ENCODE results near the gene HNRNPAB. TPM values are rescaled to one million over a fixed set of nuclear protein-coding genes. Genes with fewer than 3 reads are reported as not detected.

HNRNPAB gene
- total and polyA plus RNA-seq, 9 donors: 29.8 to 125 (median 100) TPM

DNA sequence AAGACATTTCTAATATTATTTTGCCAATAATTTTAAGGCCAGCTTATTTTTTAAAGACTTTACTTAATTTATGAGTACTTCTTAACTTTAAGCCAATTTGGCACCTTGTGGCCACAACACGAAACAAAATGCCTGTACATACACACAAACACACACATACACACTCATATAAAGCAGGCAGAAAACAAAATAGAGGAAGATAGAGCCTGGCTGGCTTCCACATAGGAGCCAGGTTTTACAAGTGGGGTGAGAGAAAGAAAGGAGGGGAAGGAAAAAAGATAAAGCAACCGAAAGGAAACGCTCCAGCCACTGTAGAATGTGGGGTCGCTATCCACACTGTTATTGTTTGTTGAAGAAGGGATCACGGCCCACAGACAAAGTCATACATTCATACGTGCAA, 27.5 kb upstream of the HNRNPAB start:
- no peak for DNase-seq
- WGBS (ENCODE audit: insufficient coverage): 77% methylated on average over 4 of the region's 6 CpGs

DNA sequence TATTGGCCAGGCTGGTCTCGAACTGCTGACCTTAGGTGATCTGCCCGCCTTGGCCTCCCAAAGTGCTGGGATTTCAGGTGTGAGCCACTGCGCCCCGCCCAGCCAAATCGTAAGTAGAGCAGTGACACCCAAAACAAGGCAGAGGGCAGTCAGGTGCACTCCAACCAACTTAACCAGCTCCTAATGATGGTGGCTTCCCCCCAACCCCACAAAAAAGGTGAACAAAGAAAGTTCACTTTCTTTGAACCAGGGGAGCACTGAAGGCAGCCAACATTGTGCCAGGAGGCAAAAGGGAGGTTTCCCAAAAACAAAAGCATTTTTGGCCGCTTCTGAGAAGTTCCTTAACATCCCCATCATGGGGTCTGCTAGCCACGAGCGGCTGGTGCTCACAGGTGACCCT, 26.8 kb upstream of the HNRNPAB start:
- Histone ChIP-seq H3K9me3 (replicated peaks; ENCODE audit: control insufficient read depth, low read depth, low read length) (no peaks in the 10 kb centered on the region), H3K4me1 (ENCODE audit: control insufficient read depth, insufficient read depth, low read length) (no peaks in the 10 kb centered on the region), H3K36me3 (ENCODE audit: control insufficient read depth, insufficient read depth, low read length) (no peaks in the 10 kb centered on the region), H3K4me3 (ENCODE audit: low read length) (no peak overlapping the region), H3K27me3 (ENCODE audit: control insufficient read depth, insufficient read depth, low read length) (peaks cover 1% of the 10 kb centered on the region), H3K27ac (ENCODE audit: low read length) (no peak overlapping the region)
- WGBS (ENCODE audit: insufficient coverage): 82% methylated on average over 5 of the region's 8 CpGs
- DNase-seq: no peak

More for the DNA sequence above, 27.5 kb upstream of the HNRNPAB start:
- no peaks in the 10 kb centered on the region for H3K9me3 ChIP-seq (replicated peaks; ENCODE audit: control insufficient read depth, low read depth, low read length)
- H3K27me3 ChIP-seq (ENCODE audit: control insufficient read depth, insufficient read depth, low read length): no peaks in the 10 kb centered on the region
- no peaks in the 10 kb centered on the region for H3K36me3 ChIP-seq (ENCODE audit: control insufficient read depth, insufficient read depth, low read length)
- no peak overlapping the region for H3K27ac ChIP-seq (ENCODE audit: low read length)
- no peaks in the 10 kb centered on the region for H3K4me1 ChIP-seq (ENCODE audit: control insufficient read depth, insufficient read depth, low read length)
- no peak overlapping the region for H3K4me3 ChIP-seq (ENCODE audit: low read length)

DNA sequence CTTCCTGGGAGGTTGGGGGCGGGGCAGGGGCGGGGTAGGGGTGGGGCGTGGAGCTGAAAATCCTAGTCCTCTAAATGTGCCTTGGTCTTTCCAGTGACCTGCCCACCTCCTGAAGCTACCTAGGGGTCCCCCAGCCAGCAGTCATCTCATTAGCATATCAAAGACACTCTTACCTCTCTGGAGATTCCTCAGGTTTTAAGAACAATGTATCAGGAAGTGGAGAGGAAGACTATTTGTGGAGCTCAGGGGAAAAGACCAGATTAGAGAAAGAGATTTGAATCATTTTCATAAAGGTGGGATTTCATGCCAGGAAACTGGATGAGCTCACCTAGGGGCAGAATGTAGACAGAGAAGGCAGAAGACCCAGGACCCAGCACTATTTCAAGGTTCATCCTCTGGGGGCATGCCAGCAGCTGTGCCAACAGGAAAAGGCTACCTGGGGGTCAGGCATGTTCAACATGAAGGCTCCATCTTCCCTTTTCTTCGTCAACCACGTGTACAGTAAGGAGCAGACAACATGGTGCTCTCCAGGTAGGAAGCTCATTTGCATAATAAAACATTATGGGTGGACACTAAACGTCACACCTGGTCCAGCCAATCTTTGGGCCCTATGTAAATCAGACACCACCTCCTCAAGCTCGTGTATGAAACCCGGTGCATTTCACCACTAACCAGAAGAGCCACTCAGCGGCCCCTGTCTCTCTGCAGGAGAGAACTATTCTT, 24.0 kb upstream of the HNRNPAB start:
- Histone ChIP-seq H3K4me1 (ENCODE audit: control insufficient read depth, insufficient read depth, low read length) (no peaks in the 10 kb centered on the region), H3K27ac (ENCODE audit: low read length) (no peak overlapping the region), H3K27me3 (ENCODE audit: control insufficient read depth, insufficient read depth, low read length) (peaks cover 2% of the 10 kb centered on the region), H3K4me3 (ENCODE audit: low read length) (no peak overlapping the region), H3K9me3 (replicated peaks; ENCODE audit: control insufficient read depth, low read depth, low read length) (no peaks in the 10 kb centered on the region), H3K36me3 (ENCODE audit: control insufficient read depth, insufficient read depth, low read length) (no peaks in the 10 kb centered on the region)
- 25% methylated on average over 1 of the region's 9 CpGs for WGBS (ENCODE audit: insufficient coverage)
- DNase-seq: no peak

DNA sequence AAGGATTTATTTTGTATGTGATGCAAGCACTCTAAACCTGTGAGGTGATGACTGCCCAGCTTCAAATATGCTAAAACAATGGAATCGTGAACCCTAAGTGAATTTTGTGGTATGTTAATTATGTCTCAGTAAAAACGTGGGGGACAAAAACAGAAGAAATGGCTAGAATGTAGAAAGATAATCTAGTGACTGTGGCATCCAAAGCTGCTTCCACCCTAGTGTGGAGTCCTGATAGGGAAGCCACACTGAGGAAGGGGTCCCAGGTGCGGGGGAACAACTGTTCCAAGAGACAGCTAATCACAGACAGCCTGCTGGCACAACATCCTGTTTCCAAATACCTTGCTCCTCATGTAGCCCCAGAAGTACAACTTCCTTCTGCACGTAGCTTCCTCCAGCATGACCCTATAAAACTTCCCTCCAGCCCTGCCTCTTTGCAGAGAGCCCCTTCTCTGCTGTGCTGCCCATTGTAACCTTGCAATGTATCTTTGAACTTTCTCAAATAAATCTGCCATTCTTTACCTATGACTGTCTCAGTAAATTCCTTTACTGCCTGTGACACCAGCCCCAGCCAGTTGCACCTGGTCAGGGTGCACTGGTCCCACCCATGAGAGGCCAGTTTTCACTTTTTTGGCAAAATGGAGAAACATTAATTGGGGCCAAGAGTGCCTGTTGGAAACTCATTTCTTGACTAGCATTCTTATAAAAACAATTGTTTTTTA, 22.0 kb upstream of the HNRNPAB start:
- Histone ChIP-seq H3K9me3 (replicated peaks; ENCODE audit: control insufficient read depth, low read depth, low read length) (no peaks in the 10 kb centered on the region), H3K36me3 (ENCODE audit: control insufficient read depth, insufficient read depth, low read length) (no peaks in the 10 kb centered on the region), H3K27ac (ENCODE audit: low read length) (no peak overlapping the region), H3K4me3 (ENCODE audit: low read length) (no peak overlapping the region), H3K27me3 (ENCODE audit: control insufficient read depth, insufficient read depth, low read length) (peaks cover 2% of the 10 kb centered on the region), H3K4me1 (ENCODE audit: control insufficient read depth, insufficient read depth, low read length) (no peaks in the 10 kb centered on the region)
- no peak for DNase-seq
- 32% methylated on average over 3 of the region's 4 CpGs for WGBS (ENCODE audit: insufficient coverage)

DNA sequence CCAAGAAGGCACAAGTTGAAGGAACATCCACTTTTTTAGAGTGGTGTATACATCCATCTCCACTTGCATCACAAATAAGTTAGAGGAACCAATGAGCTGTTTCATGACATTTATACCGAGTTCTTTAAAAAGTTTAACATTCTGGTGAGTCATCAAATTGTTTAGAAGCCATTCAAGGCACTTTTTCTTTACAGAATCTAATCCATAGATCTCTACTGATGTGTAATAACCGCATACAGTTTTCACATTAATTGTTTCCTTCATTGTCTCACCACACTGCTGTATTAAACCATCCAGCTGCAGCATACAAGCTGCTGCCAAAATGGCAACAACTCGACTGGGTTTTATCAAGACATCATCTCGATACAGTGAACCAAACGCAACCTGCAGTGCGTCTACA, 17.9 kb upstream of the HNRNPAB start:
- Histone ChIP-seq H3K4me3 (ENCODE audit: low read length) (no peak overlapping the region), H3K27ac (ENCODE audit: low read length) (no peak overlapping the region), H3K9me3 (replicated peaks; ENCODE audit: control insufficient read depth, low read depth, low read length) (no peaks in the 10 kb centered on the region), H3K4me1 (ENCODE audit: control insufficient read depth, insufficient read depth, low read length) (no peaks in the 10 kb centered on the region), H3K36me3 (ENCODE audit: control insufficient read depth, insufficient read depth, low read length) (no peaks in the 10 kb centered on the region), H3K27me3 (ENCODE audit: control insufficient read depth, insufficient read depth, low read length) (peaks cover 5% of the 10 kb centered on the region)
- no peak for DNase-seq
- WGBS (ENCODE audit: insufficient coverage): 80% methylated on average over 2 of the region's 6 CpGs

DNA sequence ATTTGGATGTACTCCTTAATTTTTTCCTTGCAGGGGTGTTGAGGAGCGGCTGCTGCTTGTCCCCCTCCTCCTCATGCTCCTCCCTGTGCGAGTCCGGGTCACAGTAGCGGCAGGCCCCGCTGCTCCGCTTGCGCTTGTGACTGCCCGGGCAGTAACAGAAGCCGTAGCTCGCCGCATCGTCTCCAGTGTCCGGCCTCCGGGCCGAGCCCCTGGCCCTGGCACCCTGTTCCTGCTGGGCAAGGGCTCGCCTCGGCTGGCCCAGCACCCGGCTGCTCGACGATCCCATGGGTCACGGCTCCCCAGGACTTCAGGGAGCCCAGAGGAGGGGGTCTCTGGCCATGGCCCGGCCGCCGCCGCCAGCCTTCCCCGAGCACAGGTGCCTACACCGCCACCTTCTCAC, 17.3 kb upstream of the HNRNPAB start, which contains the start of gene GMCL2:
GMCL2 (minus strand) TSS at position 358 of the 400 bp plus-strand sequence; CDS start at position 286, 72 bp downstream.
- H3K27me3 ChIP-seq (ENCODE audit: control insufficient read depth, insufficient read depth, low read length): peaks cover 5% of the 10 kb centered on the region
- no peak within 1 kb of the TSS for H3K27ac ChIP-seq (ENCODE audit: low read length)
- H3K4me1 ChIP-seq (ENCODE audit: control insufficient read depth, insufficient read depth, low read length): no peaks in the 10 kb centered on the region
- no peak for DNase-seq
- H3K36me3 ChIP-seq (ENCODE audit: control insufficient read depth, insufficient read depth, low read length): no peaks in the 10 kb centered on the region
- H3K4me3 ChIP-seq (ENCODE audit: low read length): no peak within 1 kb of the TSS
- WGBS (ENCODE audit: insufficient coverage): 90% methylated on average over 21 of the region's 27 CpGs
- no peaks in the 10 kb centered on the region for H3K9me3 ChIP-seq (replicated peaks; ENCODE audit: control insufficient read depth, low read depth, low read length)

DNA sequence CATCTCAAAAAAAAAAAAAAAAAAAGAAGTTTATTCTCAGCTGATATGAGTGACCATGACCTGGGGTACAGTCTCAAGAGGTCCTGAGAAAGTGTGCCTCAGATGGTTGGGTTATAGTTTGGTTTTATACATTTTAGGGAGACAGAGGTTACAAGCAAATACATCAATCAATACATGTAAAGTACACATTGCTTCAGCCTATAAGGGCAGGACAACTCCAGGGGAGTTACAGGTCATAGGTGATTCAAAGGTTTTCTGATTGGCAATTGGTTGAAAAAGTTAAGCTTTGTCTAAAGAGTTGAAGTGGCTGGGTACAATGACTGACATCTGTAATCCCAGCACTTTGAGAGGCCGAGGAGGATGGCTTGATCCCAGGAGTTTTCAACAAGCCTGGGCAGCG, 14.9 kb upstream of the HNRNPAB start:
- peaks cover 10% of the 10 kb centered on the region for H3K27me3 ChIP-seq (ENCODE audit: control insufficient read depth, insufficient read depth, low read length)
- 36% methylated on average over 2 of the region's 2 CpGs for WGBS (ENCODE audit: insufficient coverage)
- H3K36me3 ChIP-seq (ENCODE audit: control insufficient read depth, insufficient read depth, low read length): no peaks in the 10 kb centered on the region
- no peak overlapping the region for H3K4me3 ChIP-seq (ENCODE audit: low read length)
- no peak for DNase-seq
- no peaks in the 10 kb centered on the region for H3K9me3 ChIP-seq (replicated peaks; ENCODE audit: control insufficient read depth, low read depth, low read length)
- H3K27ac ChIP-seq (ENCODE audit: low read length): no peak overlapping the region
- H3K4me1 ChIP-seq (ENCODE audit: control insufficient read depth, insufficient read depth, low read length): no peaks in the 10 kb centered on the region

DNA sequence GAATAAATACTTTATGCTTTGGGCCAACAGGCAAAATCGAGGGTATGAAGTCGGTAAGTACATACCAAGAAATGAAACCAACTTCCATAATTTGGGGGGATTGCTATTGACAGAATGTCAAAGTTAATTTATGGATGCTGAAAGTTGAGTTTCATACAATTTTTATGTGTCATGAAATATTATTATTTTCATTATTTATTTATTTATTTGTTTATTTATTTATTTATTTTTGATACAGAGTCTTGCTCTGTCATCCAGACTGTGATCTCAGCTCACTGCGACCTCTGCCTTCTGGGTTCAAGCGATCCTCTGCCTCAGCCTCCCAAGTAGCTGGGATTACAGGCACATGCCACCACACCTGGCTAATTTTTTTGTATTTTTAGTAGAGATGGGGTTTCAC, 12.7 kb upstream of the HNRNPAB start:
- no peaks in the 10 kb centered on the region for H3K36me3 ChIP-seq (ENCODE audit: control insufficient read depth, insufficient read depth, low read length)
- H3K27ac ChIP-seq (ENCODE audit: low read length): no peak overlapping the region
- 100% methylated on average over 1 of the region's 4 CpGs for WGBS (ENCODE audit: insufficient coverage)
- no peak overlapping the region for H3K4me3 ChIP-seq (ENCODE audit: low read length)
- H3K4me1 ChIP-seq (ENCODE audit: control insufficient read depth, insufficient read depth, low read length): no peaks in the 10 kb centered on the region
- DNase-seq: no peak
- H3K27me3 ChIP-seq (ENCODE audit: control insufficient read depth, insufficient read depth, low read length): peaks cover 13% of the 10 kb centered on the region
- no peaks in the 10 kb centered on the region for H3K9me3 ChIP-seq (replicated peaks; ENCODE audit: control insufficient read depth, low read depth, low read length)

DNA sequence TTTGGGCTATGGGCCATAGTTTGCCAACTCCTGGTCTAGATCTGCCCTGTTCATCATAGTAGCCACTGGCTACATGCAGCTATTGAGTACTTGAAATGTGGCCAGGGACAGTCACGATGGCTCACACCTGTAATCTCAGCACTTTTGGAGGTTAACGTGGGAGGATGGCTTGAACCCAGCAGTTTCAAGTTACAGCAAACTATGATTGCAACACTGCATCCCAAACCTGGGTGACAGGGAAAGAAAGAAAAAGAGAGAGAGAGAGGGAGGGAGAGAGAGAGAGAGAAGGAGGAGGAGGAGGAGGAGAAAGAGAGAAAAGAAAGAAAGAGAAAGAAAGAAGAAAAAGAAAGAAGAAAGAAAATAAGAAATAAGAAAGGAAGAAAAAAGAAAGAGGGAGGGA, 12.1 kb upstream of the HNRNPAB start:
- Histone ChIP-seq H3K36me3 (ENCODE audit: control insufficient read depth, insufficient read depth, low read length) (no peaks in the 10 kb centered on the region), H3K9me3 (replicated peaks; ENCODE audit: control insufficient read depth, low read depth, low read length) (no peaks in the 10 kb centered on the region), H3K27ac (ENCODE audit: low read length) (no peak overlapping the region), H3K27me3 (ENCODE audit: control insufficient read depth, insufficient read depth, low read length) (peaks cover 13% of the 10 kb centered on the region), H3K4me1 (ENCODE audit: control insufficient read depth, insufficient read depth, low read length) (no peaks in the 10 kb centered on the region), H3K4me3 (ENCODE audit: low read length) (no peak overlapping the region)
- DNase-seq: no peak
- 71% methylated on average over 1 of the region's 2 CpGs for WGBS (ENCODE audit: insufficient coverage)

DNA sequence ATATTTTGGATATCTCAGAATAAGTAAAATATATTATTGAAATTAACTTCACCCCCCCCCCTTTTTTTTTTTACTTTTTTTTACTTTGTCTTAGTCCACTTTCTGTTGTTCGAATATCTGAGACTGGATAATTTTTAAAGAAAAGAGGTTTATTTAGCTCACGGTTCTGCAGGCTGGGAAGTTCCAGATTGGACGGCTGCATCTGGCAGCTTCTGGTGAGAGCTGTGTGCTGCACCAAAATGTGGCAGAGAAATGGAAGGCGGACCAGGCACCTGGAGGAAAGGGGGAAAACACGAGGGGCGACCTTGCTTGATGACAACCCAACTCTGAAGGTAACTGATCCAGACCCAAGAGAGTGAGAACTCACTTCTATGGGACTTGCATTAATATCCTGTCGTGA, 11.5 kb upstream of the HNRNPAB start:
- H3K9me3 ChIP-seq (replicated peaks; ENCODE audit: control insufficient read depth, low read depth, low read length): no peaks in the 10 kb centered on the region
- DNase-seq: no peak
- 88% methylated on average over 3 of the region's 7 CpGs for WGBS (ENCODE audit: insufficient coverage)
- H3K27me3 ChIP-seq (ENCODE audit: control insufficient read depth, insufficient read depth, low read length): peaks cover 13% of the 10 kb centered on the region
- H3K4me1 ChIP-seq (ENCODE audit: control insufficient read depth, insufficient read depth, low read length): no peaks in the 10 kb centered on the region
- H3K27ac ChIP-seq (ENCODE audit: low read length): no peak overlapping the region
- no peak overlapping the region for H3K4me3 ChIP-seq (ENCODE audit: low read length)
- no peaks in the 10 kb centered on the region for H3K36me3 ChIP-seq (ENCODE audit: control insufficient read depth, insufficient read depth, low read length)
